Lung (tissue), 12 donors: ENCODE results near the gene ITPK1. TPM values are rescaled to one million over a fixed set of nuclear protein-coding genes. Genes with fewer than 3 reads are reported as not detected.

Experiments used
- ATAC-seq: fragments of 200-7000 bp; cut with Tn5 transposase; one replicate; pipeline ENCODE4 v1.9.1; 2020; ENCODE audit warnings: moderate number of reproducible peaks; ENCODE audit not compliant: insufficient read depth, low FRiP score
- DNase-seq, 3 donors: peaks; one replicate each; pipeline ENCODE4 v3.0.0-alpha.2; 2013 to 2017
- H3K27ac ChIP-seq, 2 donors: one replicate each; pipeline ENCODE4 v1.5.1; 2013; ENCODE audit warnings: mild to moderate bottlenecking in 2 of 2, moderate library complexity in 2 of 2, control low read depth in 1 of 2, inconsistent platforms in 1 of 2, low read depth in 1 of 2, low read length in 1 of 2
- H3K27me3 ChIP-seq, 3 donors: one replicate each; pipeline ENCODE4 v1.5.1; 2013; ENCODE audit warnings: low read length in 2 of 3; ENCODE audit not compliant: control insufficient read depth in 3 of 3, insufficient read depth in 3 of 3
- H3K36me3 ChIP-seq, 4 donors: one replicate each; pipeline ENCODE4 v1.5.1; 2013; ENCODE audit warnings: low read length in 4 of 4, mild to moderate bottlenecking in 1 of 4, moderate library complexity in 1 of 4; ENCODE audit not compliant: control insufficient read depth in 4 of 4, insufficient read depth in 4 of 4
- H3K4me1 ChIP-seq, 5 donors: one replicate each; pipeline ENCODE4 v1.5.1; 2013; ENCODE audit warnings: low read length in 5 of 5, mild to moderate bottlenecking in 2 of 5, moderate library complexity in 1 of 5; ENCODE audit not compliant: control insufficient read depth in 5 of 5, insufficient read depth in 5 of 5
- H3K4me3 ChIP-seq: one replicate; pipeline ENCODE4 v1.5.1; 2013; ENCODE audit warnings: mild to moderate bottlenecking, control low read depth, moderate library complexity
- H3K9ac ChIP-seq, 2 donors: one replicate each; pipeline ENCODE4 v1.5.1; 2013; ENCODE audit warnings: low read length in 2 of 2, control low read depth in 1 of 2; ENCODE audit not compliant: insufficient read depth in 1 of 2
- H3K9me3 ChIP-seq, 4 donors: one replicate each; pipeline ENCODE4 v1.5.1; 2013; ENCODE audit warnings: low read length in 3 of 4, mild to moderate bottlenecking in 1 of 4, moderate library complexity in 1 of 4; ENCODE audit not compliant: control insufficient read depth in 4 of 4, insufficient read depth in 3 of 4
- CTCF ChIP-seq: IDR thresholded peaks from 2 replicates; pipeline ENCODE4 v1.5.1; 2012; ENCODE audit warnings: mild to moderate bottlenecking; ENCODE audit errors: control extremely low read depth, extremely low read depth
- WGBS, 2 donors: extraction: QIAGEN DNeasy Blood & Tissue Kit; methylation state at CpG; one replicate each; pipeline ENCODE4 v1.1.7; 2013; 5-methylcytosine and 5-hydroxymethylcytosine counted together
- polyA plus RNA-seq, 2 donors: library from polyadenylated mRNA; stranded (reverse); fragments of 200-250 nt; gene quantifications; one replicate each; pipeline ENCODE4 v1.2.1, GENCODE V29; 2013
- total RNA-seq, 2 donors: library from RNA; depleted of rRNA in 1 of 2; stranded (reverse); fragments of >200 nt in 1 of 2; gene quantifications; one replicate each; pipeline ENCODE4 v1.2.1, GENCODE V29; 2014 to 2021
- donor health status: control.
- donor health status: control.
- donor health status: Bipolar disorder and iron deficiency.
- donor health status: healthy.
- donor health status: DM: yes; HTN: yes; CAD: no.

ITPK1 gene
- total and polyA plus RNA-seq, 4 donors, result 17.5 to 99.4 (median 45.3) TPM

- Histone ChIP-seq H3K27ac (no peak overlapping the region), H3K4me3 (no peak overlapping the region), H3K9ac (no peak overlapping the region), H3K36me3 (peaks cover 0 to 48% (median 4%) of the 10 kb centered on the region in 4 donors), H3K4me1 (peaks cover 0 to 10% (median 0%) of the 10 kb centered on the region in 5 donors), H3K27me3 (no peaks in the 10 kb centered on the region), H3K9me3 (no peaks in the 10 kb centered on the region)
- no peak for TF ChIP-seq CTCF
- WGBS, 2 donors, result 97 to 98% methylated on average over 7 of the region's 7 CpGs
- ATAC-seq (no peak), DNase-seq (no peak)
Measured at GRCh38 chr14:92955381-92955780, 160.3 kb downstream of the ITPK1 start.

- ATAC-seq (no peak), DNase-seq (no peak)
- Histone ChIP-seq H3K9me3 (no peaks in the 10 kb centered on the region), H3K36me3 (peaks cover 0 to 48% (median 6%) of the 10 kb centered on the region in 4 donors), H3K9ac (no peak overlapping the region), H3K27me3 (no peaks in the 10 kb centered on the region), H3K27ac (no peak overlapping the region), H3K4me3 (no peak overlapping the region), H3K4me1 (peaks cover 0 to 10% (median 0%) of the 10 kb centered on the region in 5 donors)
- no peak for TF ChIP-seq CTCF
- WGBS, 2 donors, result 91 to 94% methylated on average over 5 of the region's 5 CpGs
Measured at GRCh38 chr14:92954933-92955332, 160.8 kb downstream of the ITPK1 start.

- Histone ChIP-seq H3K4me3 (no peak overlapping the region), H3K27ac (no peak overlapping the region), H3K27me3 (no peaks in the 10 kb centered on the region), H3K9ac (no peak overlapping the region), H3K4me1 (no peaks in the 10 kb centered on the region), H3K9me3 (no peaks in the 10 kb centered on the region), H3K36me3 (peaks cover 0 to 43% (median 6%) of the 10 kb centered on the region in 4 donors)
- no peak for TF ChIP-seq CTCF
- ATAC-seq, result no peak
- DNase-seq, result no peak
- 92 to 93% methylated on average over 6 of the region's 6 CpGs for WGBS, 2 donors
Measured at GRCh38 chr14:92953526-92953925, 162.2 kb downstream of the ITPK1 start.
